ENCODE results near the gene IL12RB2. TPM values are rescaled to one million over a fixed set of nuclear protein-coding genes. Genes with fewer than 3 reads are reported as not detected.

The IL12RB2 gene
- total RNA-seq, 4 donors from 2014 or later: 0.64 to 1.1 TPM; not detected in 2

DNA sequence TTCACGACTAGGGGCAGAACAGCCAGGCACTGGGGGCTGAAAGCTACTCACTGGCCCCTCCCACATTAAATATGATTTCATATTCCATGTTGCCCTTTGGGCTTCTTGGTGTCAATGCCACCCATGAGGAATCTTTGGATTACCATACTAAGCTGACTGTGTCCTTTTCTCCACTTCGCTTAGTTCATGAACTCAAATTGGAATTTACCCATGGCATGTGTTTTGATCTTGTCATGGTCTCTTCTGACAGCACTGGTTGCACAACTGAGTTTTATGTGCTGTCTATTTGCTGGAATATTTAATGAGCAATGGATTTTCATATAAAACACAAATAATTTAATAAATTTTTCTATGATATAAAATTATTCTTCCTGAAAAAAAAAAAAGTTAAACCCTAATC, 63.4 kb downstream of the IL12RB2 start:
- no peak for TF ChIP-seq POLR2A (IDR thresholded peaks at IDR 0.05)
- TF ChIP-seq, protein P1, sequence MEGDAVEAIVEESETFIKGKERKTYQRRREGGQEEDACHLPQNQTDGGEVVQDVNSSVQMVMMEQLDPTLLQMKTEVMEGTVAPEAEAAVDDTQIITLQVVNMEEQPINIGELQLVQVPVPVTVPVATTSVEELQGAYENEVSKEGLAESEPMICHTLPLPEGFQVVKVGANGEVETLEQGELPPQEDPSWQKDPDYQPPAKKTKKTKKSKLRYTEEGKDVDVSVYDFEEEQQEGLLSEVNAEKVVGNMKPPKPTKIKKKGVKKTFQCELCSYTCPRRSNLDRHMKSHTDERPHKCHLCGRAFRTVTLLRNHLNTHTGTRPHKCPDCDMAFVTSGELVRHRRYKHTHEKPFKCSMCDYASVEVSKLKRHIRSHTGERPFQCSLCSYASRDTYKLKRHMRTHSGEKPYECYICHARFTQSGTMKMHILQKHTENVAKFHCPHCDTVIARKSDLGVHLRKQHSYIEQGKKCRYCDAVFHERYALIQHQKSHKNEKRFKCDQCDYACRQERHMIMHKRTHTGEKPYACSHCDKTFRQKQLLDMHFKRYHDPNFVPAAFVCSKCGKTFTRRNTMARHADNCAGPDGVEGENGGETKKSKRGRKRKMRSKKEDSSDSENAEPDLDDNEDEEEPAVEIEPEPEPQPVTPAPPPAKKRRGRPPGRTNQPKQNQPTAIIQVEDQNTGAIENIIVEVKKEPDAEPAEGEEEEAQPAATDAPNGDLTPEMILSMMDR (IDR thresholded peaks at IDR 0.05): no peak
- Histone ChIP-seq H3K9me3 (no peaks in the 10 kb centered on the region), H3K27me3 (no peaks in the 10 kb centered on the region), H3K4me1 (no peaks in the 10 kb centered on the region), H3K4me3 (no peak overlapping the region), H3K36me3 (no peaks in the 10 kb centered on the region), H3K27ac (no peak overlapping the region)
- DNase-seq: no peak
- intact Hi-C loops (cut with DNase I; ENCODE audit: low total_unique reads): no loop called here

DNA sequence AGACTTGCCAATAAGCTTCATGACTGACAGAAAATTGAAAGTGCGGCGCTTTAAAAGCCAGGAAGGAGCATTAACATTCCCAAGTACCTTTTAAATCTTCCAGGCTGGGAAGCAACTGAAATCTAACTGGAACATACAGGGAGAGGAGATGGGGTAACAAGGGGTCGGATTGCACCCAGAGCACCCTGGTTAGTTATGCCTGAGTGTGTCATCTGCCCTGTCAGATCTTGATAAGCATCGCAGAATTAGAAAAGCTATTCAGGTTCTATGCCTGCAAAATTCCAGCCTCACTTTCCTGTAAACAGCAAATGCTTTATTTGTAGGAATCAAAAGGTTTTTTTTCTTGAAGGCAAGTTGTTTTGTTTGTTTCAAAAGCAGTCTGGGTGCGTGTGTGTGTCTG, 64.0 kb downstream of the IL12RB2 start:
- no peak for DNase-seq
- no peak for TF ChIP-seq POLR2A (IDR thresholded peaks at IDR 0.05)
- TF ChIP-seq, protein P1 (IDR thresholded peaks at IDR 0.05): no peak
- H3K36me3 ChIP-seq: no peaks in the 10 kb centered on the region
- H3K27me3 ChIP-seq: no peaks in the 10 kb centered on the region
- no peaks in the 10 kb centered on the region for H3K9me3 ChIP-seq
- intact Hi-C loops (cut with DNase I; ENCODE audit: low total_unique reads): no loop called here
- no peaks in the 10 kb centered on the region for H3K4me1 ChIP-seq
- no peak overlapping the region for H3K27ac ChIP-seq
- H3K4me3 ChIP-seq: no peak overlapping the region

DNA sequence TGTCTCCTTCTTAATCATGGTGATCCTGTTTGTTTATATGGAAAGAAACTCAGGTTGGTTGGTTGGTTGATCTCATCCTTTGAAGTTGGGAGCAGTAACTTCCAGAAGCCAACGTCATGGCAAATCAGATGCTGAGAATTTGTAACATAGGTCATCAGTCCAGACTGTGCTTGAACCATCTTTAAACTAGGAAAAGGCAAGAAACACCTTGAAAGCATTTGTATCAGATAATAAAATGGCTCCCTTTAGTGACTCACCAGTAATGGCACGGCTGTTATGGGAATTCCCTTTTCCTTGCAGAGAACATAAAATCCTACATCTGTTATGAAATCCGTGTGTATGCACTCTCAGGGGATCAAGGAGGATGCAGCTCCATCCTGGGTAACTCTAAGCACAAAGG, 64.5 kb downstream of the IL12RB2 start:
- H3K36me3 ChIP-seq: no peaks in the 10 kb centered on the region
- H3K4me1 ChIP-seq: no peaks in the 10 kb centered on the region
- no peak overlapping the region for H3K4me3 ChIP-seq
- no peak for DNase-seq
- no peak overlapping the region for H3K27ac ChIP-seq
- no peaks in the 10 kb centered on the region for H3K9me3 ChIP-seq
- no peaks in the 10 kb centered on the region for H3K27me3 ChIP-seq
- TF ChIP-seq POLR2A (IDR thresholded peaks at IDR 0.05): no peak
- TF ChIP-seq, protein P1 (IDR thresholded peaks at IDR 0.05): no peak
- intact Hi-C loops (cut with DNase I; ENCODE audit: low total_unique reads): no loop called here

DNA sequence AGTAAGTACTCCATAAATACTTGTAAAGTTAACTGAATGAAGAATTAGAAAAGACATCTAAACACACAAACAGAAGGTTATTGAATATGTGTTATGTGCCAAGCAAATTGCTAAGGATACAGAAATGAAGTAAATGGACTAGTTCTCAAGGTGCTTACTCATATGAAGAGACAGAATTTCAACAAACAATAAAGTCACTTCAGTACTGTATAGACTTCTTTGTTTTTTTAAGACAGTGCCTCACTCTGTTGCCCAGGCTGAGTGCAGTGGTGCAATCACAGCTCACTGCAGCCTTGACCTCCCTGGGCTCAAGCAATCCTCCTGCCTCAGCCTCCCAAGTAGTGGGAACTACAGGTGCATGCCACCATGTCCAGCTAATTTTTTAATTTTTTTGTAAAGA, 65.2 kb downstream of the IL12RB2 start:
- no peaks in the 10 kb centered on the region for H3K36me3 ChIP-seq
- H3K27ac ChIP-seq: no peak overlapping the region
- H3K4me1 ChIP-seq: no peaks in the 10 kb centered on the region
- no peak for TF ChIP-seq POLR2A (IDR thresholded peaks at IDR 0.05)
- TF ChIP-seq, protein P1 (IDR thresholded peaks at IDR 0.05): no peak
- intact Hi-C loops (cut with DNase I; ENCODE audit: low total_unique reads): no loop called here
- H3K9me3 ChIP-seq: no peaks in the 10 kb centered on the region
- H3K4me3 ChIP-seq: no peak overlapping the region
- no peaks in the 10 kb centered on the region for H3K27me3 ChIP-seq
- no peak for DNase-seq

DNA sequence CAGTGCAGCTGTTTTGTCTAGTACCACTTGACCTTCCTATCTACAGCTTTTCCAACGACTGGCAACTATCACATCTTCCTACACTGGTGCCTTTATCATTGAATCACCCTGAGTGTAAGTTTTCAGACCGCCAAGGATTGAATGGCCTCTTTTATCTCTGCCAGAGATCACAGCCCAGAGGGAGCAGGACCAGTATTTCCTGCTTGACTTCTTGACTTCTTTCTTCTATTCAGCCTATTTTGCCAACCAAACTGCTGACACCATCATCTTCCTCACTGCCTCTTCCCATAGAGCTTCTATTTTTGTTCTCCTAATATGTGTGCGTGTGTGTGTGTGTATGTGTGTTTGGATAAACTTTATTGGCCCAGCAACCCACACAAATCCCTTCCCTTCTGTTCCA, 68.7 kb downstream of the IL12RB2 start:
- DNase-seq: no peak
- Histone ChIP-seq H3K27me3 (no peaks in the 10 kb centered on the region), H3K4me3 (no peak overlapping the region), H3K4me1 (no peaks in the 10 kb centered on the region), H3K27ac (no peak overlapping the region), H3K9me3 (no peaks in the 10 kb centered on the region), H3K36me3 (no peaks in the 10 kb centered on the region)
- TF ChIP-seq POLR2A (IDR thresholded peaks at IDR 0.05): no peak
- TF ChIP-seq, protein P1 (IDR thresholded peaks at IDR 0.05): no peak
- intact Hi-C loops (cut with DNase I; ENCODE audit: low total_unique reads): no loop called here

Measured in uterus (tissue), 4 donors.